Measurements from ENCODE around the gene CRELD2. TPM values are rescaled to one million over a fixed set of nuclear protein-coding genes. Genes with fewer than 3 reads are reported as not detected.

The CRELD2 gene
- total and polyA plus RNA-seq, 2 of the 13 experiments (the other 11 are each of a cell fraction or from before 2014, with no cell fraction given), result 17.2 to 44.7 TPM

DNA sequence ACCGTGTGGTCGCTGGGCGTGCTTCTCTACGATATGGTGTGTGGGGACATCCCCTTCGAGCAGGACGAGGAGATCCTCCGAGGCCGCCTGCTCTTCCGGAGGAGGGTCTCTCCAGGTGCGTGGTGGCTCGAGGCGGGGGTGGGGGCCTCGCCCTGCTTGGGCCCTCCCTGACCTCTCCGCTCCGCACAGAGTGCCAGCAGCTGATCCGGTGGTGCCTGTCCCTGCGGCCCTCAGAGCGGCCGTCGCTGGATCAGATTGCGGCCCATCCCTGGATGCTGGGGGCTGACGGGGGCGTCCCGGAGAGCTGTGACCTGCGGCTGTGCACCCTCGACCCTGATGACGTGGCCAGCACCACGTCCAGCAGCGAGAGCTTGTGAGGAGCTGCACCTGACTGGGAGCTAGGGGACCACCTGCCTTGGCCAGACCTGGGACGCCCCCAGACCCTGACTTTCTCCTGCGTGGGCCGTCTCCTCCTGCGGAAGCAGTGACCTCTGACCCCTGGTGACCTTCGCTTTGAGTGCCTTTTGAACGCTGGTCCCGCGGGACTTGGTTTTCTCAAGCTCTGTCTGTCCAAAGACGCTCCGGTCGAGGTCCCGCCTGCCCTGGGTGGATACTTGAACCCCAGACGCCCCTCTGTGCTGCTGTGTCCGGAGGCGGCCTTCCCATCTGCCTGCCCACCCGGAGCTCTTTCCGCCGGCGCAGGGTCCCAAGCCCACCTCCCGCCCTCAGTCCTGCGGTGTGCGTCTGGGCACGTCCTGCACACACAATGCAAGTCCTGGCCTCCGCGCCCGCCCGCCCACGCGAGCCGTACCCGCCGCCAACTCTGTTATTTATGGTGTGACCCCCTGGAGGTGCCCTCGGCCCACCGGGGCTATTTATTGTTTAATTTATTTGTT is 44.6 kb downstream of the CRELD2 start (continued):
- peak; percentile 69; the same call in 1 of the 2 replicates for TF ChIP-seq KDM5B (CRISPR knock-in tag; IDR thresholded peaks at IDR 0.05; ENCODE audit: borderline replicate concordance)
- no peak for TF ChIP-seq MIXL1 (CRISPR knock-in tag; IDR thresholded peaks at IDR 0.05)
- TF ChIP-seq ZNF709 (CRISPR knock-in tag; IDR thresholded peaks at IDR 0.05), result no peak
- no peak for TF ChIP-seq TP53 (CRISPR knock-in tag; conservative IDR thresholded peaks at IDR 0.05)
- TF ChIP-seq FOSL2 (CRISPR knock-in tag; IDR thresholded peaks at IDR 0.05), result no peak
- TF ChIP-seq, protein P1, sequence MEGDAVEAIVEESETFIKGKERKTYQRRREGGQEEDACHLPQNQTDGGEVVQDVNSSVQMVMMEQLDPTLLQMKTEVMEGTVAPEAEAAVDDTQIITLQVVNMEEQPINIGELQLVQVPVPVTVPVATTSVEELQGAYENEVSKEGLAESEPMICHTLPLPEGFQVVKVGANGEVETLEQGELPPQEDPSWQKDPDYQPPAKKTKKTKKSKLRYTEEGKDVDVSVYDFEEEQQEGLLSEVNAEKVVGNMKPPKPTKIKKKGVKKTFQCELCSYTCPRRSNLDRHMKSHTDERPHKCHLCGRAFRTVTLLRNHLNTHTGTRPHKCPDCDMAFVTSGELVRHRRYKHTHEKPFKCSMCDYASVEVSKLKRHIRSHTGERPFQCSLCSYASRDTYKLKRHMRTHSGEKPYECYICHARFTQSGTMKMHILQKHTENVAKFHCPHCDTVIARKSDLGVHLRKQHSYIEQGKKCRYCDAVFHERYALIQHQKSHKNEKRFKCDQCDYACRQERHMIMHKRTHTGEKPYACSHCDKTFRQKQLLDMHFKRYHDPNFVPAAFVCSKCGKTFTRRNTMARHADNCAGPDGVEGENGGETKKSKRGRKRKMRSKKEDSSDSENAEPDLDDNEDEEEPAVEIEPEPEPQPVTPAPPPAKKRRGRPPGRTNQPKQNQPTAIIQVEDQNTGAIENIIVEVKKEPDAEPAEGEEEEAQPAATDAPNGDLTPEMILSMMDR (CRISPR knock-in tag; IDR thresholded peaks at IDR 0.05), result 0 out of 2 replicates have a peak, but pooled peaks have one; percentile 1
- TF ChIP-seq, protein P2, sequence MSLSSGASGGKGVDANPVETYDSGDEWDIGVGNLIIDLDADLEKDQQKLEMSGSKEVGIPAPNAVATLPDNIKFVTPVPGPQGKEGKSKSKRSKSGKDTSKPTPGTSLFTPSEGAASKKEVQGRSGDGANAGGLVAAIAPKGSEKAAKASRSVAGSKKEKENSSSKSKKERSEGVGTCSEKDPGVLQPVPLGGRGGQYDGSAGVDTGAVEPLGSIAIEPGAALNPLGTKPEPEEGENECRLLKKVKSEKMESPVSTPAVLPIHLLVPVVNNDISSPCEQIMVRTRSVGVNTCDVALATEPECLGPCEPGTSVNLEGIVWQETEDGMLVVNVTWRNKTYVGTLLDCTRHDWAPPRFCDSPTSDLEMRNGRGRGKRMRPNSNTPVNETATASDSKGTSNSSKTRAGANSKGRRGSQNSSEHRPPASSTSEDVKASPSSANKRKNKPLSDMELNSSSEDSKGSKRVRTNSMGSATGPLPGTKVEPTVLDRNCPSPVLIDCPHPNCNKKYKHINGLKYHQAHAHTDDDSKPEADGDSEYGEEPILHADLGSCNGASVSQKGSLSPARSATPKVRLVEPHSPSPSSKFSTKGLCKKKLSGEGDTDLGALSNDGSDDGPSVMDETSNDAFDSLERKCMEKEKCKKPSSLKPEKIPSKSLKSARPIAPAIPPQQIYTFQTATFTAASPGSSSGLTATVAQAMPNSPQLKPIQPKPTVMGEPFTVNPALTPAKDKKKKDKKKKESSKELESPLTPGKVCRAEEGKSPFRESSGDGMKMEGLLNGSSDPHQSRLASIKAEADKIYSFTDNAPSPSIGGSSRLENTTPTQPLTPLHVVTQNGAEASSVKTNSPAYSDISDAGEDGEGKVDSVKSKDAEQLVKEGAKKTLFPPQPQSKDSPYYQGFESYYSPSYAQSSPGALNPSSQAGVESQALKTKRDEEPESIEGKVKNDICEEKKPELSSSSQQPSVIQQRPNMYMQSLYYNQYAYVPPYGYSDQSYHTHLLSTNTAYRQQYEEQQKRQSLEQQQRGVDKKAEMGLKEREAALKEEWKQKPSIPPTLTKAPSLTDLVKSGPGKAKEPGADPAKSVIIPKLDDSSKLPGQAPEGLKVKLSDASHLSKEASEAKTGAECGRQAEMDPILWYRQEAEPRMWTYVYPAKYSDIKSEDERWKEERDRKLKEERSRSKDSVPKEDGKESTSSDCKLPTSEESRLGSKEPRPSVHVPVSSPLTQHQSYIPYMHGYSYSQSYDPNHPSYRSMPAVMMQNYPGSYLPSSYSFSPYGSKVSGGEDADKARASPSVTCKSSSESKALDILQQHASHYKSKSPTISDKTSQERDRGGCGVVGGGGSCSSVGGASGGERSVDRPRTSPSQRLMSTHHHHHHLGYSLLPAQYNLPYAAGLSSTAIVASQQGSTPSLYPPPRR (CRISPR knock-in tag; IDR thresholded peaks at IDR 0.05; ENCODE audit: borderline replicate concordance), result 0 out of 2 replicates have a peak, but pooled peaks have one; percentile 15
- no peak for TF ChIP-seq ZNF644 (CRISPR knock-in tag; IDR thresholded peaks at IDR 0.05; ENCODE audit: low read depth)
- TF ChIP-seq, protein P3, sequence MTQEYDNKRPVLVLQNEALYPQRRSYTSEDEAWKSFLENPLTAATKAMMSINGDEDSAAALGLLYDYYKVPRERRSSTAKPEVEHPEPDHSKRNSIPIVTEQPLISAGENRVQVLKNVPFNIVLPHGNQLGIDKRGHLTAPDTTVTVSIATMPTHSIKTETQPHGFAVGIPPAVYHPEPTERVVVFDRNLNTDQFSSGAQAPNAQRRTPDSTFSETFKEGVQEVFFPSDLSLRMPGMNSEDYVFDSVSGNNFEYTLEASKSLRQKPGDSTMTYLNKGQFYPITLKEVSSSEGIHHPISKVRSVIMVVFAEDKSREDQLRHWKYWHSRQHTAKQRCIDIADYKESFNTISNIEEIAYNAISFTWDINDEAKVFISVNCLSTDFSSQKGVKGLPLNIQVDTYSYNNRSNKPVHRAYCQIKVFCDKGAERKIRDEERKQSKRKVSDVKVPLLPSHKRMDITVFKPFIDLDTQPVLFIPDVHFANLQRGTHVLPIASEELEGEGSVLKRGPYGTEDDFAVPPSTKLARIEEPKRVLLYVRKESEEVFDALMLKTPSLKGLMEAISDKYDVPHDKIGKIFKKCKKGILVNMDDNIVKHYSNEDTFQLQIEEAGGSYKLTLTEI (CRISPR knock-in tag; conservative IDR thresholded peaks at IDR 0.05), result no peak
- TF ChIP-seq, protein P4, sequence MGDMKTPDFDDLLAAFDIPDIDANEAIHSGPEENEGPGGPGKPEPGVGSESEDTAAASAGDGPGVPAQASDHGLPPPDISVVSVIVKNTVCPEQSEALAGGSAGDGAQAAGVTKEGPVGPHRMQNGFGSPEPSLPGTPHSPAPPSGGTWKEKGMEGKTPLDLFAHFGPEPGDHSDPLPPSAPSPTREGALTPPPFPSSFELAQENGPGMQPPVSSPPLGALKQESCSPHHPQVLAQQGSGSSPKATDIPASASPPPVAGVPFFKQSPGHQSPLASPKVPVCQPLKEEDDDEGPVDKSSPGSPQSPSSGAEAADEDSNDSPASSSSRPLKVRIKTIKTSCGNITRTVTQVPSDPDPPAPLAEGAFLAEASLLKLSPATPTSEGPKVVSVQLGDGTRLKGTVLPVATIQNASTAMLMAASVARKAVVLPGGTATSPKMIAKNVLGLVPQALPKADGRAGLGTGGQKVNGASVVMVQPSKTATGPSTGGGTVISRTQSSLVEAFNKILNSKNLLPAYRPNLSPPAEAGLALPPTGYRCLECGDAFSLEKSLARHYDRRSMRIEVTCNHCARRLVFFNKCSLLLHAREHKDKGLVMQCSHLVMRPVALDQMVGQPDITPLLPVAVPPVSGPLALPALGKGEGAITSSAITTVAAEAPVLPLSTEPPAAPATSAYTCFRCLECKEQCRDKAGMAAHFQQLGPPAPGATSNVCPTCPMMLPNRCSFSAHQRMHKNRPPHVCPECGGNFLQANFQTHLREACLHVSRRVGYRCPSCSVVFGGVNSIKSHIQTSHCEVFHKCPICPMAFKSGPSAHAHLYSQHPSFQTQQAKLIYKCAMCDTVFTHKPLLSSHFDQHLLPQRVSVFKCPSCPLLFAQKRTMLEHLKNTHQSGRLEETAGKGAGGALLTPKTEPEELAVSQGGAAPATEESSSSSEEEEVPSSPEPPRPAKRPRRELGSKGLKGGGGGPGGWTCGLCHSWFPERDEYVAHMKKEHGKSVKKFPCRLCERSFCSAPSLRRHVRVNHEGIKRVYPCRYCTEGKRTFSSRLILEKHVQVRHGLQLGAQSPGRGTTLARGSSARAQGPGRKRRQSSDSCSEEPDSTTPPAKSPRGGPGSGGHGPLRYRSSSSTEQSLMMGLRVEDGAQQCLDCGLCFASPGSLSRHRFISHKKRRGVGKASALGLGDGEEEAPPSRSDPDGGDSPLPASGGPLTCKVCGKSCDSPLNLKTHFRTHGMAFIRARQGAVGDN (CRISPR knock-in tag; IDR thresholded peaks at IDR 0.05), result peak; percentile 86
- TF ChIP-seq HOXD1 (CRISPR knock-in tag; IDR thresholded peaks at IDR 0.05), result no peak
- no peak for TF ChIP-seq MEF2D (CRISPR knock-in tag; IDR thresholded peaks at IDR 0.05)
- no peak for TF ChIP-seq ZNF296 (CRISPR knock-in tag; conservative IDR thresholded peaks at IDR 0.05)
- TF ChIP-seq, protein P5, sequence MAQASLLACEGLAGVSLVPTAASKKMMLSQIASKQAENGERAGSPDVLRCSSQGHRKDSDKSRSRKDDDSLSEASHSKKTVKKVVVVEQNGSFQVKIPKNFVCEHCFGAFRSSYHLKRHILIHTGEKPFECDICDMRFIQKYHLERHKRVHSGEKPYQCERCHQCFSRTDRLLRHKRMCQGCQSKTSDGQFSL (CRISPR knock-in tag; IDR thresholded peaks at IDR 0.05), result no peak

All from HepG2 (cell line).